ENCODE results near the gene HMGA1. TPM values are rescaled to one million over a fixed set of nuclear protein-coding genes. Genes with fewer than 3 reads are reported as not detected.

The HMGA1 gene
- total RNA-seq, 6 donors from 2014 or later, result 19.9 to 91.5 (median 58.9) TPM

GRCh38 chr6:34206726-34207125 is 29.9 kb upstream of the HMGA1 start:
- DNase-seq, result no peak
- ATAC-seq (ENCODE audit: low FRiP score in 2 of 2), result no peak
- H3K27ac ChIP-seq, result no peak overlapping the region
- H3K4me1 ChIP-seq, result no peaks in the 10 kb centered on the region
- 73 to 80% methylated on average over 7 of the region's 7 CpGs for WGBS, 2 donors
- no peaks in the 10 kb centered on the region for H3K9me3 ChIP-seq
- TF ChIP-seq EP300 (IDR thresholded peaks at IDR 0.05) (no peak), POLR2A (IDR thresholded peaks at IDR 0.05) (no peak), POLR2AphosphoS5 (IDR thresholded peaks at IDR 0.05) (no peak), CTCF (IDR thresholded peaks at IDR 0.05) (no peak)
- H3K4me3 ChIP-seq, result no peak overlapping the region
- no peaks in the 10 kb centered on the region for H3K27me3 ChIP-seq
- H3K36me3 ChIP-seq, result no peaks in the 10 kb centered on the region

- no peak for DNase-seq
- WGBS, 2 donors, result 71 to 82% methylated on average over 3 to 4 of the region's 4 CpGs
- no peaks in the 10 kb centered on the region for H3K36me3 ChIP-seq
- H3K4me1 ChIP-seq, result no peaks in the 10 kb centered on the region
- no peak overlapping the region for H3K4me3 ChIP-seq
- no peak for ATAC-seq (ENCODE audit: low FRiP score in 2 of 2)
- TF ChIP-seq CTCF (IDR thresholded peaks at IDR 0.05) (no peak), POLR2A (IDR thresholded peaks at IDR 0.05) (no peak), POLR2AphosphoS5 (IDR thresholded peaks at IDR 0.05) (no peak), EP300 (IDR thresholded peaks at IDR 0.05) (no peak)
- H3K27ac ChIP-seq, result no peak overlapping the region
- H3K27me3 ChIP-seq, result no peaks in the 10 kb centered on the region
- H3K9me3 ChIP-seq, result no peaks in the 10 kb centered on the region
These were observed 28.8 kb upstream of the HMGA1 start for GRCh38 chr6:34207695-34208443.

GRCh38 chr6:34213772-34214171 is 22.9 kb upstream of the HMGA1 start:
- Histone ChIP-seq H3K4me1 (no peaks in the 10 kb centered on the region), H3K4me3 (no peak overlapping the region), H3K27me3 (no peaks in the 10 kb centered on the region), H3K36me3 (no peaks in the 10 kb centered on the region), H3K9me3 (no peaks in the 10 kb centered on the region), H3K27ac (no peak overlapping the region)
- WGBS, 2 donors, result 86 to 91% methylated on average over 4 of the region's 4 CpGs
- DNase-seq (no peak), ATAC-seq (ENCODE audit: low FRiP score in 2 of 2) (no peak)
- TF ChIP-seq CTCF (IDR thresholded peaks at IDR 0.05), result no peak

GRCh38 chr6:34218691-34219090 is 18.0 kb upstream of the HMGA1 start:
- WGBS, 2 donors, result 50 to 56% methylated on average over 2 of the region's 2 CpGs
- Histone ChIP-seq H3K4me1 (peaks cover 6 to 7% (median 6%) of the 10 kb centered on the region in 4 donors), H3K27me3 (no peaks in the 10 kb centered on the region), H3K36me3 (no peaks in the 10 kb centered on the region), H3K27ac (no peak overlapping the region), H3K9me3 (no peaks in the 10 kb centered on the region), H3K4me3 (no peak overlapping the region)
- ATAC-seq (ENCODE audit: low FRiP score in 2 of 2) (no peak), DNase-seq (no peak)
- TF ChIP-seq POLR2AphosphoS5 (IDR thresholded peaks at IDR 0.05) (no peak), EP300 (IDR thresholded peaks at IDR 0.05) (no peak), CTCF (IDR thresholded peaks at IDR 0.05) (no peak), POLR2A (IDR thresholded peaks at IDR 0.05) (no peak)

GRCh38 chr6:34223381-34223955 is 13.2 kb upstream of the HMGA1 start:
- TF ChIP-seq POLR2A (IDR thresholded peaks at IDR 0.05) (no peak), EP300 (IDR thresholded peaks at IDR 0.05) (no peak), CTCF (IDR thresholded peaks at IDR 0.05) (no peak), POLR2AphosphoS5 (IDR thresholded peaks at IDR 0.05) (no peak)
- ATAC-seq (ENCODE audit: low FRiP score in 2 of 2) (peak; percentile 43 to 62), DNase-seq (peak in 1 of 2 donors; percentile 69)
- Histone ChIP-seq H3K27me3 (no peaks in the 10 kb centered on the region), H3K36me3 (no peaks in the 10 kb centered on the region), H3K4me1 (peaks cover 6 to 12% (median 9%) of the 10 kb centered on the region in 4 donors), H3K9me3 (no peaks in the 10 kb centered on the region), H3K27ac (peak overlapping the region; percentile 39 to 97 (median 81)), H3K4me3 (peak overlapping the region in 3 of 4 donors; percentile 58 to 77 (median 74))
- WGBS, 2 donors, result 29 to 33% methylated on average over 16 of the region's 16 CpGs

Measured in upper lobe of left lung (tissue), 6 donors.